GM12891 (cell line): ENCODE results near the gene RPL6.
"Not testable (repeated sequence)": the region's sequence is repeated elsewhere in the genome, so short reads cannot be mapped to it uniquely, and the experiment has no call there.

Source experiments
- POLR2A ChIP-seq: IDR thresholded peaks from 2 replicates; pipeline ENCODE4 v1.6.1; 2011; ENCODE audit warnings: low read depth, low read length, control low read depth
- POLR2AphosphoS5 ChIP-seq: IDR thresholded peaks from 2 replicates; pipeline ENCODE4 v1.6.1; 2011; ENCODE audit warnings: low read depth, low read length, control low read depth
- TAF1 ChIP-seq: IDR thresholded peaks from 2 replicates; pipeline ENCODE4 v1.6.1; 2011; ENCODE audit warnings: low read depth, low read length, control low read depth

DNA sequence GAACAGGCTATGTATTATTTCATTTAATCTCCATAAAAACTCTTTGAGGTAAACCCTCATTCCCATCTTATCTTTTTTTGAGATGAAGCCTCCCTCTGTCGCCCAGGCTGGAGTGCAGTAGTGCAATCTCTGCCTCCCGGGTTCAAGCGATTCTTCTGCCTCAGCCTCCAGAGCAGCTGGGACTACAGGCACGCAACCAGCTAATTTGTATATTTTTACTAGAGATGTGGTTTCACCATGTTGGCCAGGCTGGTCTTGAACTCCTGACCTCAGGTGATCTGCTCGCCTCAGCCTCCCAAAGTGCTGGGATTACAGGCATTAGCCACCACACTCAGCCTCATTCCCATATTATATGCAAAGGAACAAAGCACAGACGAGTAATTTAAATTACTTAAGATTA is 1.7 kb downstream of the RPL6 start:
- not testable (repeated sequence) for TF ChIP-seq POLR2A, TAF1, POLR2AphosphoS5
